Ramos (cell line): ENCODE measurements around the gene RAB17.

ENCODE experiments used
- in situ Hi-C: fragments of 300-500 bp; cut with MboI; formaldehyde crosslinking; loops from one replicate; pipeline ENCODE4 v1.14.3; 2022; ENCODE audit warnings: low sequenced_read_pairs; ENCODE audit not compliant: unreplicated experiment

The RAB17 gene

GRCh38 chr2:237566401-237567235 is 23.9 kb downstream of the RAB17 start, which contains the start of gene PRLH:
TSS of gene PRLH (plus strand) at chr2:237566574. CDS start at chr2:237566574, 0 bp downstream.
- in situ Hi-C loops, result no loop called here

DNA sequence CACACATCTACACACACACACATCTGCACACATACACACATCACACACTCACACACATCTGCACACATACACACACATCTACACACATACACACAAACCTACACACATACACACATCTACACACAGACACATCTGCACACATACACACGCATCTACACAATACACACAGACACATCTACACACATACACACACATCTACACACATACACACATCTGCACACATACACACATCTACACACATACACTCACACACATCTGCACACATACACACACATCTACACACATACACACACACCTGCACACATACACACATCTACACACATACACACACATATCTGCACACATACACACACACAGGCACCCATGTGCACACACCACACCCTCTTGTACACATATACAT is 24.6 kb downstream of the RAB17 start:
- in situ Hi-C loops, result no loop called here

DNA sequence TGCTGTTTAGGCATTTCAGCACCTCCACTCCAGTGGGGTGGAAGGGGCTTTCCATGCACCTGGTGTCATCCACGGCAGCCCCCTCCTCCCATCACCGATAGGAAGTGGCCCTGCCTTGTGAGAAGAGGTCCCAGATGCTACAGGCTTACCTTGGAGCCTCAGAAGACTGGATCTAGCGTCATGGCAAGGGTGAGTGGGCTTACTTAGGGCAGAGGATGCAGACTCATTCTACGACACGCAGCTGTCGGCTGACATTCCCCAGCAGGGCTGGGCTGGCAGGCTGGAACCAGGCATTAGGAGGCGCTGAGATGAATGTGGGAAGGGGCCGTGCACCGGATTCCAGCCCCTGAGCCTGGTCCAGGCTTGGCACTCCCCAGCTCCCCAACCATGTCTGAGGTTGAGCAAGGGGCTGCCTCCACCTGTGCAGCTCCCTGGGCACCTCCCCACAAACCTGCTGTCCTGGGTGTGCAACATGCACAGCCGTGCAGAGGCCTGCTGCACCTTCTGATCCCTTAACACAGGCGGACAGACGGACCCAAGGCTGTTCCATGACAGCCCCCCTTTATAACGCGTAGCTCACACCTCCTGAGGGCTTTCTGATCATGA is 25.9 kb downstream of the RAB17 start:
- in situ Hi-C loops, result no loop called here

- in situ Hi-C loops, result no loop called here
Observed at GRCh38 chr2:237563816-237564215, 26.7 kb downstream of the RAB17 start.

- in situ Hi-C loops, result no loop called here
Observed at GRCh38 chr2:237561221-237561620, 29.3 kb downstream of the RAB17 start.

GRCh38 chr2:237558961-237559641 is 31.4 kb downstream of the RAB17 start:
- in situ Hi-C loops, result no loop called here

DNA sequence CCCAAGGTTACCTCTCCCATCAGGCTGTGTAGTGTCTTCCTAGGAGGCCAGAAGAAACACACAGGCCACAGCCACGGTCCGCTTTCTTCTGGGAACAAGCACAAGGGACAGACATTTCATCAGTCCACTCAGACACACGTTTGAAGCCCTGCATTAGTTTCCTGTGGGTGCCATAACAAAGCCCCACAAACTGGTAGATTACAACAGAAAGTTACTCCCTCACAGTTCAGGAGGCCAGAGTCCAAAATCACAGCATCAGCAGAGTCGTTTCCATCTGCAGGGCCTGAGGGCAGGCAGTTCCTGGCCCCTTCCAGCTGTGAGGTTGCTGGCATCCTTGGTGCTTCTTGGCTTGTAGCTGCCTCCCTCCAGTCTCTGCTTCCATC is 32.9 kb downstream of the RAB17 start:
- in situ Hi-C loops, result no loop called here

DNA sequence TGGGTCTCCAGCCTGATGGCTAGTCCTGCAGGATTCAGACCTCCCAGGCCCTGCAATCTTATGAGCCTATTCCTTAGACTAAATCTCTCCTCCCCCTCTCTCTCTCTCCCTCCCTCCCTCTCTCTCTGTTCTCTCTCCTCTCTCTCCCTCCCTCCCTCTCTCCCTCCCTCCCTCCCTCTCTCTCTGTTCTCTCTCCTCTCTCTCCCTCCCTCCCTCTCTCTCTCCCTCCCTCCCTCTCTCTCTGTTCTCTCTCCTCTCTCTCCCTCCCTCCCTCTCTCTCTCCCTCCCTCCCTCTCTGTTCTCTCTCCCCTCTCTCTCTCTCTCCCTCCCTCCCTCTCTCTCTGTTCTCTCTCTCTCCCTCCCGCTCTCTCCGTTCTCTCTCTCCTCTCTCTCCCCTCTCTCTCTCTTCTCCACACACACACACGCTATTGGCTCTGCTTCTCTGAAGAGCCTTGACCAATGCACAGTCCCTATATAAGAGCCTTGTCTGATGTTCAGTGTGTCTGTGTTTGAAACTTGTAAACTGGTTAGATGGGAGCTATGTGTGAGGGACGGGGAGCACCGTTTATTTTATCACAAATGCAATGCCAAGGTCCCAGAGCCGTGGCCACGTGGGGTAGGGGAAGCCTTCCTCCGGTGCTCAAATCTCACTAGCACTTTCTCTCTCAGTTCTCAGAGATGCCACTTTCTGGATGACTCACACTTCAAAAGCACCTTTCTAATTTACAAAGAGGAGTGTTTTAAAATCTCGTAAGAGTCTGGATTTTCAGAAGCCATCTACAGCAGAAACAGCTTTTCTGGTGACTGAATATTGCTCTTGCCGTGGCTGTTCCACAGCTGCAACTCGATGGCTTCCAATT is 33.5 kb downstream of the RAB17 start:
- in situ Hi-C loops, result no loop called here

- in situ Hi-C loops, result no loop called here
Observed at GRCh38 chr2:237555560-237555959, 35.0 kb downstream of the RAB17 start.

GRCh38 chr2:237553948-237554347 is 36.6 kb downstream of the RAB17 start:
- in situ Hi-C loops, result no loop called here

DNA sequence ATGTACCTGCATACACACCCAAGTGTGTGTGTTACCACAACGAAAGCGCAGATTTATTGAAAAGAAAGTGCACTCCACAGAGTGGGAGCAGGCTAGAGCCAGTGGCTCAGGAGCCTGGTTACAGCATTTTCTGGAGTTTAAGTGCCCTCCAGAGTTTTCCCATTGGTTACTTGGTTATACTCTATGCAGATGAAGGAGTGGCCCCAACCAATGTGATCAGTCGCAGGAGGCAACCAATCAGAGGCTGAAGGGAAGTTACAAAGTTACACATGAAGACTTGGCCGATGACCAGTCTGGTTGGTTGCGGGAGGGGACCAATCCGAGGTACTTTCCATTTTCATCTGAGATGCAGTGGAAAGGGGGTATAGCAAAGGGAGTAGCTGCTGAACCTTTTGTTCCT is 37.6 kb downstream of the RAB17 start:
- in situ Hi-C loops, result no loop called here

- in situ Hi-C loops, result no loop called here
Observed at GRCh38 chr2:237551071-237551574, 39.4 kb downstream of the RAB17 start.

DNA sequence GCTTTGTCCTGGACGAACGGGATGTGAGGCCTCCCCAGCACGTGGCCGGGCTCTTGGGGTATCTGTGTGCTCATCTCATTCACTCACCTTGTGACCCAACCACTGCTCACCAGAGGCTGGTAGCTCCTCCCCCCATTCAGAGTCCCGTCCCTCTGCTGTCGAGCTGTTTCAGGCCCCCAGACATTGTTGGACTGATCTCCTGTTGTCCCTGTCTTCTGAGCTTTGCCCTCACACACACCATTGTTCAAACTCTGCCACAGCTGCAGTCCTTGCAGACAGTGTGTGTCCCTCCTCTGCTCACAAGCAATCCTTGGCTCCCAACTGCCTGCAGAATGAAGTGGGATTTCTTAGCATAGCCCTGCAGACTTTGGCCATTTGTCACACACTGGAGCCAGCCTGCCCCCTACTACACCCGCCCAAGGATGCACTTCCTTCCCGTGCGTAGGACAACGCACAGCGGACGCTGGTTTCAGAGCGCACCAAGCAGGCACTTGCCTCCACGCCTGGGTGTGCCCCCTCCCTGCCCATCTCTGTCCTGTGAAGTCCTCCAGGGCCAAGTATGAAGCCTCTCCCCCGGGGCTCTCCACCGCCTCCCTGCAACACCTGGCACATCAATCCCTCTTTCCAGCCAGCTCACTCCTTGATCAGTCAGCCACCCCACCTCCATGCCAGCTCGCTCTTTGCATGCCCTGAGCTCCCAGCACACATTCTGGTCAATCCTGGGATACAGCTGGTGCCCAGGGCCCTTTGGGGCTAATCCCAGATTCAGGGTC is 40.7 kb downstream of the RAB17 start:
- in situ Hi-C loops, result no loop called here

DNA sequence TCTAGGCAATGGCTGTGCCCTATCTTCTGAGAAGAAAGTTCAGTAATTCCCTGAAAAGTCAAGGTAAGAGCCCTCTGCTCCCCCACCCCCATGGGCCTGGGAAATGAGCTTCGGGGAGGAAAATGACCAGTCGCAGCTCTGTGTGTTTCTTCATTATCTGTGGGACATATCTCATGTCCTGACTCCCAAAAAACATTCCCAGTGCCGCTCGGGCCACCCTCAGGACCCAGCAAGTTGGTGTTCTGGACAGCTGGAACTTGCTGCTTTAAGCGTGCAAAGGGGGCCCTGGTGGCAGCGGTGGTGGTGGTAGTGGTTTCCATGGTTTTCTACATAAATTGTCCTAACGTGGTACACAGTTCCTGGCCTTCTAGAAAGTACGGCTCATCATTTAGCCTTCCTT is 41.3 kb downstream of the RAB17 start:
- in situ Hi-C loops, result no loop called here

- in situ Hi-C loops, result no loop called here
Observed at GRCh38 chr2:237547841-237548416, 42.6 kb downstream of the RAB17 start.

GRCh38 chr2:237546876-237547395 is 43.6 kb downstream of the RAB17 start:
- in situ Hi-C loops, result no loop called here

DNA sequence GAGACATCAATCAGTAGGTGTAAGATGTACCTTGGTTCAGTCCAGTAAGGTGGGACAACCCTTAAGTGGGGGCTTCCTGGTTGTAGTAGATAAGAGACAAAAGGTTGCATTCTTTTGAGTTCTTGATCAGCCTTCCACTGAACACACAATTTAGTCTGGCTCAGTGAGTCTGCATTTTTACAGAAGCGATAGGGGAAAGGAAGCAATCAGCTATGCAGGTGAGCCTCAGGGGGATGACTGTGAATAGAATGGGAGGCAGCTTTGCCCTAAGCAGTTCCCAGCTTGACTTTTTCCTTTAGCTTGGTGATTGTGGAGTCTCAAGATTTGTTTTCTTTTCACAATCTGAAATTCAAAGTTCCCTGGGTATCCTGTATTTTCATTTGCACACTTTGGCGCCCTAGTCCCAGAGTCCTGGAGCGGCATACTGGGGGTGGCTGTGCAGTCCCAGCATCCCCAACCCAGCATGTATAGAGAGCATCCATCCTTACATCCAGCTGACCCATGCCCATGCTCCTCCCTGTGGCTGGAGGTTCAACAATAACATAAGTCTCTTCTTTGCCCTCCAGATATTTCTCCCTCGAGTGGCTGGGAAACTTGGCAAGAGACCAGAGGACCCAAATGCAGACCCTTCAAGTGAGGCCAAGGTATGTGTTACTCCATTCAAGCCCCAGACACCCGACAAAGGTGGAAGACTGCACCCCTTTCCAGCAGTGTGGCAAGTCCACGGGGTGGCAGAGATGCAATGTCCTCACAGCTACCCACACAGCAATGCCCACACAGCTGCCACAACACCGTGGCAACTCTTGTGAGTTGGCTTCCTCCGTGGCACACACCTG is 44.3 kb downstream of the RAB17 start:
- in situ Hi-C loops, result no loop called here
